Activated T-helper 1 cell treated with anti-CD3 and anti-CD28 coated beads, Interleukin-2, amount 50 U/mL, for 16 hours (primary cell): Measurements from ENCODE around the gene TMEM140.
"Not testable (repeated sequence)": the region's sequence is repeated elsewhere in the genome, so short reads cannot be mapped to it uniquely, and the experiment has no call there.

Source experiments
- DNase-seq, 2 donors: peaks; one replicate each; pipeline ENCODE4 v3.0.0-alpha.2; 2020; ENCODE audit warnings: low read depth in 1 of 2, low spot score in 1 of 2

The TMEM140 gene

DNA sequence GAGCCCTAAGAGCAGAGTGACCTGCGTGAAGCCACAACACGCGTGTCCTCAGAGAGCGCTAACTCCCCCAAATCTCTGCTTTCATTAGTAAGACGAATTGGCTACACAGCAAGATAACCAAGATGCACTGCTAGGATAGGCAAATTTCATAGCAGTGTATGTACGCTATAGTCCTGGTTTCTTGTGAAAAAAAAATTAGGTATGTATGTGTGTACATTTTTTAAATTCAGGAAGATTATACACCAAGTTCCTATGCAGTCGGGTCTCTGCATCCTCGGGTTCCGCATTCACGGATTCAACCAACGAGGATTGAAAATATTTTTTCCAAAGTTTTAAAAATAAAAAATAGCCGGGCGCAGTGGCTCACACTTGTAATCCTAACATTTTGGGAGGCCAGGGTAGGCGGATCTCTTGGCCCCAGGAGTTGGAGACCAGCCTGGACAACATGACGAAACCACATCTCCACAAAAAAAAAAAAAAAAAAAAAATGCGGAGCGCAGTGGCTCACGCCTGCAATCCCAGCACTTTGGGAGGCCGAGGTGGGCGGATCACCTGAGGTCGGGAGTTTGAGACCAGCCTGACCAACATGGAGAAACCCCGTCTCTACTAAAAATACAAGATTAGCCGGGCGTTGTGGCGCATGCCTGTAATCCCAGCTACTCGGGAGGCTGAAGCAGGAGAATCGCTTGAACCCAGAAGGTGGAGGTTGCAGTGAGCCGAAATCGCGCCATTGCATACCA is 64.2 kb downstream of the TMEM140 start:
- not testable (repeated sequence) for DNase-seq

DNA sequence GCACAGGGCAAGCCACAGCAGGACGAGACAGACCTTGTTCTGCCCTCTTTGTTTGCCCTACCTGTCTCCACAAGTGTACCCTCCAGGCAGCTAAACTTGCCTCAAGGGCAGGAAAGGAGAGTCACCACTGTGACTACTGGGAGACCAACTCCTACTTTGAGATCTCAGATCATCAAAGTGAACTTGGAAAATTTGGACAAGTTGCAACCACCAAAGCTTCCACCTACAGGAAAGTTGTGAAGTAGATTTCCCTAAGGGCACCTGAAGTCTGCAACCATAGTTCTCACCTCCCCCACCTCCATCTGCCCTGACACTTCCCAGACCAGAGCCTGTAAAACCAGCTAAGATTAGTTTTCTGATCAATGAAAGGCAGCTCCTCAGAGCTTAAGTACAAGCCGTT is 66.0 kb downstream of the TMEM140 start:
- no peak for DNase-seq

DNA sequence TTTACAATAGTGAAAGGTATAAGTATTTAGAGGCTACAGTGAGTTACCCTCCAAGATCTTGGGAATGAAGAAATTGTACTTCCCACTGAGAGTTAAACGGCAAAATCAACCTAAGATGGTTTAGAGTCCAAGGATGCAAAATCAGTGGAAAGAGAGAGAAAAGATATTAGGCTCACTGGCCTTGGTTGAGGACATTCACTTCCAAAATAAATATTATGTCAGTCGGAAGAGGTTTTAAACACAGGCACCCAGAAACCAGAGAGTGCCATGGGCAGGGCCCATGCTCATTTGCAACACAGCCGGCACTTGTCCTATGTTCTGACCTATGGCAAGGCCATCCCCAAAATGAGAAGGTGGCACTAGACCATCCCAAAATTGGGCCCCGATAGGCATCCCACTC is 67.3 kb downstream of the TMEM140 start:
- DNase-seq = no peak

DNA sequence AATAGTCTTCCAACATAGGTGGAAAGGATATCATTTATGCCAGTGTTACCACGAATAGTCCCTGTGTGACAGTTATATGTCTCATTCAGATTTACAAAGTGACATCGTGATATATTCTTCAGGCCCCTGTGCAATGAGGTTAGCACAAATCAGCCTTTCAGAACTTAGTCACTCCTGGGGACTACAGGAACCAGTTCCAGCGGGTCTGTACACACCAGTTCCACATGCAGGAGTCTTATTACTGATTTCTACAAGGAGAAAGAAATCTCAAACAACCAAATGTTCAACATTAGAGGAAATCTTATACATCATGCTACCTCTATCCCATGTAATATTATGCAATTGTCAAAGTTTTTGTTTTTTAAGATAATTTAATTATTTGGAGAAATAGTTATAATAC is 67.8 kb downstream of the TMEM140 start:
- no peak for DNase-seq
